Mesenchymal stem cell (in vitro differentiated cells and primary cell): Measurements from ENCODE around the gene APOL3.
"Not testable (repeated sequence)": the region's sequence is repeated elsewhere in the genome, so short reads cannot be mapped to it uniquely, and the experiment has no call there.

Experiments used
- DNase-seq: peaks from one replicate; pipeline ENCODE4 v3.0.0-alpha.2; 2013
- H2AFZ ChIP-seq: one replicate; pipeline ENCODE4 v1.6.1; 2013; ENCODE audit warnings: low read depth, mild to moderate bottlenecking, control low read depth, inconsistent platforms, low read length, moderate library complexity
- H2AK5ac ChIP-seq: 2 replicates; pipeline ENCODE4 v1.6.1; 2013; ENCODE audit warnings: low read length, moderate library complexity, mild to moderate bottlenecking, inconsistent platforms; ENCODE audit not compliant: severe bottlenecking
- H2BK120ac ChIP-seq: one replicate; pipeline ENCODE4 v1.6.1; 2013; ENCODE audit warnings: low read depth, mild to moderate bottlenecking, inconsistent platforms, low read length, moderate library complexity
- H2BK12ac ChIP-seq, 2 experiments: one replicate each; pipeline ENCODE4 v1.6.1; 2013; ENCODE audit warnings: inconsistent platforms in 2 of 2, low read length in 2 of 2, mild to moderate bottlenecking in 2 of 2, moderate library complexity in 2 of 2, control low read depth in 1 of 2
- H2BK15ac ChIP-seq: one replicate; pipeline ENCODE4 v1.6.1; 2013; ENCODE audit warnings: mild to moderate bottlenecking, low read depth, inconsistent platforms; ENCODE audit not compliant: poor library complexity, severe bottlenecking
- H2BK5ac ChIP-seq: 2 replicates; pipeline ENCODE4 v1.6.1; 2013; ENCODE audit warnings: low read depth, mild to moderate bottlenecking, low read length, control low read depth, inconsistent platforms; ENCODE audit not compliant: poor library complexity, severe bottlenecking
- H3K14ac ChIP-seq, 2 experiments: one replicate each; pipeline ENCODE4 v1.6.1; 2013; ENCODE audit warnings: inconsistent platforms in 2 of 2, low read length in 2 of 2, control low read depth in 1 of 2, mild to moderate bottlenecking in 1 of 2, moderate library complexity in 1 of 2
- H3K18ac ChIP-seq, 2 experiments: one replicate each; pipeline ENCODE4 v1.6.1; 2013; ENCODE audit warnings: inconsistent platforms in 2 of 2, low read length in 2 of 2, control low read depth in 1 of 2, low read depth in 1 of 2, mild to moderate bottlenecking in 1 of 2
- H3K23ac ChIP-seq, 2 experiments: one replicate each; pipeline ENCODE4 v1.6.1; 2013; ENCODE audit warnings: inconsistent platforms in 2 of 2, low read length in 2 of 2, mild to moderate bottlenecking in 2 of 2, moderate library complexity in 2 of 2, control low read depth in 1 of 2
- H3K27ac ChIP-seq: 2 replicates; pipeline ENCODE4 v1.5.1; 2013; ENCODE audit warnings: mild to moderate bottlenecking, moderate library complexity, low read length, control low read depth, inconsistent platforms; ENCODE audit not compliant: poor library complexity, severe bottlenecking
- H3K27me3 ChIP-seq, 2 experiments: 2 replicates each; pipeline versions ENCODE4 v1.6.1 to v1.7.0; 2013; ENCODE audit warnings: low read length in 2 of 2, mild to moderate bottlenecking in 2 of 2, moderate library complexity in 2 of 2, control low read depth in 1 of 2, inconsistent platforms in 1 of 2; ENCODE audit not compliant: control insufficient read depth in 1 of 2, insufficient read depth in 1 of 2
- H3K36me3 ChIP-seq, 2 experiments: 2 replicates each; pipeline versions ENCODE4 v1.6.1 to v1.7.0; 2013; ENCODE audit warnings: low read length in 2 of 2, control low read depth in 1 of 2, inconsistent platforms in 1 of 2, low read depth in 1 of 2, mild to moderate bottlenecking in 1 of 2; ENCODE audit not compliant: insufficient read depth in 2 of 2, control insufficient read depth in 1 of 2
- H3K4ac ChIP-seq, 2 experiments: one replicate each; pipeline ENCODE4 v1.6.1; 2013; ENCODE audit warnings: inconsistent platforms in 2 of 2, low read length in 2 of 2, mild to moderate bottlenecking in 2 of 2, moderate library complexity in 2 of 2, control low read depth in 1 of 2, low read depth in 1 of 2
- H3K4me1 ChIP-seq: 2 replicates; pipeline ENCODE4 v1.6.1; 2013; ENCODE audit warnings: low read depth, low read length, control low read depth; ENCODE audit not compliant: control insufficient read depth, insufficient read depth
- H3K4me2 ChIP-seq: 2 replicates; pipeline ENCODE4 v1.6.1; 2013; ENCODE audit warnings: low read length, mild to moderate bottlenecking, inconsistent platforms; ENCODE audit not compliant: poor library complexity, severe bottlenecking
- H3K4me3 ChIP-seq, 2 experiments: 2 replicates each; pipeline versions ENCODE4 v1.5.1 to v1.7.0; 2013; ENCODE audit warnings: low read length in 2 of 2, mild to moderate bottlenecking in 2 of 2, control low read depth in 1 of 2, low read depth in 1 of 2; ENCODE audit not compliant: insufficient read depth in 1 of 2
- H3K79me1 ChIP-seq: replicated peaks from 2 replicates; pipeline ENCODE4 v1.6.1; 2013; ENCODE audit warnings: mild to moderate bottlenecking, control low read depth, low read length, inconsistent platforms; ENCODE audit not compliant: poor library complexity, severe bottlenecking
- H3K9ac ChIP-seq: 2 replicates; pipeline ENCODE4 v1.7.0; 2013; ENCODE audit warnings: mild to moderate bottlenecking, low read length, moderate library complexity
- H3K9me3 ChIP-seq: 2 replicates; pipeline ENCODE4 v1.7.0; 2013; ENCODE audit warnings: mild to moderate bottlenecking, low read length; ENCODE audit not compliant: control insufficient read depth
- H4K8ac ChIP-seq: one replicate; pipeline ENCODE4 v1.6.1; 2013; ENCODE audit warnings: inconsistent platforms, mild to moderate bottlenecking, low read length, moderate library complexity
- H4K91ac ChIP-seq: one replicate; pipeline ENCODE4 v1.6.1; 2013; ENCODE audit warnings: mild to moderate bottlenecking, low read length, inconsistent platforms
- WGBS: methylation state at CpG from one replicate; pipeline ENCODE4 v1.1.7; 2013; ENCODE audit warnings: mixed read lengths; 5-methylcytosine and 5-hydroxymethylcytosine counted together

APOL3 gene

GRCh38 chr22:36187862-36188261 is 27.3 kb upstream of the APOL3 start:
- not testable (repeated sequence) for H3K27ac ChIP-seq, H4K8ac ChIP-seq, H3K4me1 ChIP-seq, H2AFZ ChIP-seq, H3K23ac ChIP-seq, H3K9ac ChIP-seq, H2BK5ac ChIP-seq, DNase-seq, H3K14ac ChIP-seq, H4K91ac ChIP-seq, H3K4ac ChIP-seq, H3K4me2 ChIP-seq, H3K4me3 ChIP-seq, H3K79me1 ChIP-seq, H2AK5ac ChIP-seq, H3K36me3 ChIP-seq, H2BK12ac ChIP-seq, H3K18ac ChIP-seq, H3K9me3 ChIP-seq, H2BK15ac ChIP-seq, H2BK120ac ChIP-seq
- 91% methylated on average over 3 of the region's 6 CpGs for WGBS
- peaks cover 0 to 52% of the 10 kb centered on the region in 2 experiments for H3K27me3 ChIP-seq

GRCh38 chr22:36185828-36186624 is 25.5 kb upstream of the APOL3 start:
- Histone ChIP-seq H2AK5ac (no peak overlapping the region), H3K27ac (no peak overlapping the region), H3K27me3 (peaks cover 0 to 61% of the 10 kb centered on the region in 2 experiments), H3K14ac (no peak overlapping the region), H3K4me1 (no peaks in the 10 kb centered on the region), H3K36me3 (no peaks in the 10 kb centered on the region), H2BK15ac (no peak overlapping the region), H2BK5ac (no peak overlapping the region), H3K9me3 (no peaks in the 10 kb centered on the region), H2BK120ac (no peak overlapping the region), H3K4me2 (no peak overlapping the region), H3K23ac (no peak overlapping the region), H2BK12ac (no peak overlapping the region), H3K4ac (no peak overlapping the region), H4K91ac (no peak overlapping the region), H3K4me3 (no peak overlapping the region), H3K18ac (no peak overlapping the region), H2AFZ (no peak overlapping the region), H3K79me1 (no peaks in the 10 kb centered on the region), H4K8ac (no peak overlapping the region), H3K9ac (no peak overlapping the region)
- DNase-seq = no peak
- 91% methylated on average over 12 of the region's 14 CpGs for WGBS

GRCh38 chr22:36184433-36185025 is 24.0 kb upstream of the APOL3 start:
- H3K18ac ChIP-seq = no peak overlapping the region
- no peak overlapping the region for H3K4me3 ChIP-seq
- DNase-seq = no peak
- no peaks in the 10 kb centered on the region for H3K4me1 ChIP-seq
- H2BK15ac ChIP-seq = no peak overlapping the region
- H4K91ac ChIP-seq = no peak overlapping the region
- no peaks in the 10 kb centered on the region for H3K9me3 ChIP-seq
- H3K9ac ChIP-seq = no peak overlapping the region
- H2BK120ac ChIP-seq = no peak overlapping the region
- no peak overlapping the region for H3K4me2 ChIP-seq
- no peaks in the 10 kb centered on the region for H3K36me3 ChIP-seq
- H2BK5ac ChIP-seq = no peak overlapping the region
- H3K14ac ChIP-seq = no peak overlapping the region
- H3K4ac ChIP-seq = no peak overlapping the region
- 86% methylated on average over 9 of the region's 10 CpGs for WGBS
- H2AK5ac ChIP-seq = no peak overlapping the region
- peaks cover 0 to 56% of the 10 kb centered on the region in 2 experiments for H3K27me3 ChIP-seq
- no peak overlapping the region for H2BK12ac ChIP-seq
- no peaks in the 10 kb centered on the region for H3K79me1 ChIP-seq
- no peak overlapping the region for H2AFZ ChIP-seq
- H3K23ac ChIP-seq = no peak overlapping the region
- no peak overlapping the region for H4K8ac ChIP-seq
- no peak overlapping the region for H3K27ac ChIP-seq

- no peak overlapping the region for H4K8ac ChIP-seq
- WGBS = 91% methylated on average over 7 of the region's 7 CpGs
Observed at GRCh38 chr22:36183446-36183845, 22.9 kb upstream of the APOL3 start.

More at GRCh38 chr22:36183446-36183845, 22.9 kb upstream of the APOL3 start:
- no peaks in the 10 kb centered on the region for H3K36me3 ChIP-seq
- H3K18ac ChIP-seq = no peak overlapping the region
- no peak overlapping the region for H3K9ac ChIP-seq
- no peak for DNase-seq
- peaks cover 0 to 46% of the 10 kb centered on the region in 2 experiments for H3K27me3 ChIP-seq
- no peak overlapping the region for H2BK5ac ChIP-seq
- no peak overlapping the region for H3K27ac ChIP-seq
- H2AK5ac ChIP-seq = no peak overlapping the region
- H2BK120ac ChIP-seq = no peak overlapping the region
- no peak overlapping the region for H3K4ac ChIP-seq
- H3K4me3 ChIP-seq = no peak overlapping the region
- H3K23ac ChIP-seq = no peak overlapping the region
- H2AFZ ChIP-seq = no peak overlapping the region
- H3K79me1 ChIP-seq = no peaks in the 10 kb centered on the region
- no peak overlapping the region for H4K91ac ChIP-seq
- H3K4me1 ChIP-seq = no peaks in the 10 kb centered on the region
- no peak overlapping the region for H2BK12ac ChIP-seq
- no peak overlapping the region for H3K14ac ChIP-seq
- no peaks in the 10 kb centered on the region for H3K9me3 ChIP-seq
- no peak overlapping the region for H3K4me2 ChIP-seq
- no peak overlapping the region for H2BK15ac ChIP-seq
